GM18498 (cell line): Measurements from ENCODE around the gene ASCL1.

Experiments used
- ATAC-seq: cut with Tn5 transposase; IDR thresholded peaks from one replicate; pipeline ENCODE4 v1.9.1; 2021; ENCODE audit warnings: mild to moderate bottlenecking, moderate library complexity; ENCODE audit not compliant: unreplicated experiment

ASCL1 gene

DNA sequence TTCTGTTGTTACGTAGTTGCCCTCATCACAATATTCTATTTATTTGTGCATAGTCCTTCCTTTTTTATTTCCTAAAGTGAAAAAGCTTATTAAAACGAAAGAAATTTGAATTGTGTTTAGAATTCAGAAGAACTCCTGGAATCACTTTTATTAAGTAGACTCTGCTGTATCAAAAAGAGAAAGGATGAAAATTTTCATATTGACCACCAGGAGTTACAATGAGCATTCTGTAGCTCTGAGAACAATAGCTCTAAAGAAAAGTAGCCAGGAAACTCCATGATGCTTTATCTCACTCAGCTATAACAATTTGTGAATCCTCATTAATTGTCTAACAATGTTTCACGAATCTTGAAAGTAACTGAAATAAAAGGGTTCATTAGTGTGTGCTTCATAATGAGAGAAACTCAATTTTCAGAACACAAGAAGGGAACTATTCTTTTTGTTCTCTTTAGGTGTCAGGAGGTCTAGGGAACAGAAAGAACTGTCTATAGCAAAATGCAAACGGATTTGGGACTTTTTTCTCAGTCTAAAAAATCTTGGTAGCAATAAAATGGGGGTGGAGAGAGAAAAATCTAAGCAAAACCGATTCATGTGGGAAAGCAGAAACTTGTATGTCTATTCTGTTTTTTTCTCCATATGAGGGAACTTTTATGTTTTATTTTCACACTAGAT, 19.3 kb downstream of the ASCL1 start:
- ATAC-seq = no peak

DNA sequence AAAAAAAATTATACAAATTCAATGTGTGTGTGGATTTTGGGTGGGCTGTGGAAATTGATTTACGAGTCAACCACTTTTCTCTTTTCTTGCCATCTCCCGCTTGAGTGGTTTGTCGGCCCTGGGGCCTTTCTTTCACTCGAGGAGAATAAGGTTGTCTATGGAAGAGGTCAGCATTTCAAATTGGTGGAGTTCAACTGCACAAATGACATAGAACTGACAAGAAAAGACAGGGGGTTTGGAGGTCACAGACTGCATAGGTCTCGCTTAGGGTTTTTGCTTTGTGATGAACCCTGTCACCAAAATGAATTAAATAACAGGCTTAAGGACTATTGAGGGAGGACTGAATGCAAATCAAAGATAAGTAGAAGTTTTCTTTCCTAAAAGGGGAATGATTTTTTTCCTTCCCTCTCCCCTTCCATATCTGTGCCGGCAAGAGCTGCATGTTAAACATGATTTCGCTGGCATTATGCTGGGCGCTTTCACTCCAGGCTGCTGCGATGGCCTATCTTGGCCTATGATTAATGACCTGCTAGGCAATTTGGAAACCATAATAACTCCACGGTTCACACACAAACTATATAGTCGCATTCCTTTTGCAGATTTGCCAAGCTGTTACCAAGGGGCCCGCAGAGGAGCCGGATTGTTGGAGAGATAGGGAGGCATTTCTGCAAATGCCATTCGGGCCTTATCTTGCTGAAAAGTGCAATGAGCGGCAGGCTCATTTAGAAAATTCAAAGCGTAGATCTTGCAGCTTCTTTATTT, 20.7 kb downstream of the ASCL1 start:
- ATAC-seq = no peak

DNA sequence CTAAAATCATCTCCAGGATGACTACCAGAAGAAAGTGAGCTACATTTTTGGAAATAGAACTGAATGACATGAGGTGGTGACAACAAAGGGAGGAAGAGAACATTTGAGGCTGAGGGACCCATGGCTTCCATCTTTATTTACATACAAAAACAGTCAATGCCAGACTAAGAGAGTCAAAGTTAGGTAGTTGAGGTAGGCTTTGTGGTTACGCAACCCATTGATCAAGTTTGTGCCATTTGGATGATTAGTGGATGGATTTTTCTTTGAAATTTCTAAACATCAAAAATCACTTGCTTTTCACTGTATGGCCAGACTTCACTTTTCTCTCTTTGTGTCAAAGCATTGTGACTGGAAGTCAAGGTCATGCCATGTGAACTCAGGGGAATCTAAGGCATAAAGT, 22.9 kb downstream of the ASCL1 start:
- ATAC-seq = no peak

DNA sequence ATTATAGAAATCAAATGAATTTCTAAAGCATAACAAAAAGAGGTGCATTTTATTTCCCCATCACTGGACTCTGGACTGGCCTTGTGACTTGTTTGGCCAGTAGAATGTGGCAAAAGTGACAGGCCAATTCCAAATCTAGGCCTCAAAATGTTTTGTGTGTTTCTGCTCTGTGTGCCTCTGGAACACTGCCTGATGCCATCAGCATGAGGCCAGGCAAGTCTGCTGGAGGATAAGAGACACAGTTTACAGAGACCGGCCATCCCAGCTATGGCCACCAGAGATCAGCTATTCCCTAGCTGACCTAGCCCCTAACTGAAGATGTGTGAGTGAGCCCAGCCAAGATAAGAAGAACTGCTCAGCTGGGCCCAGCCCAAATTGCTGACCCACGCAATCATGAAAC, 32.9 kb downstream of the ASCL1 start:
- no peak for ATAC-seq

DNA sequence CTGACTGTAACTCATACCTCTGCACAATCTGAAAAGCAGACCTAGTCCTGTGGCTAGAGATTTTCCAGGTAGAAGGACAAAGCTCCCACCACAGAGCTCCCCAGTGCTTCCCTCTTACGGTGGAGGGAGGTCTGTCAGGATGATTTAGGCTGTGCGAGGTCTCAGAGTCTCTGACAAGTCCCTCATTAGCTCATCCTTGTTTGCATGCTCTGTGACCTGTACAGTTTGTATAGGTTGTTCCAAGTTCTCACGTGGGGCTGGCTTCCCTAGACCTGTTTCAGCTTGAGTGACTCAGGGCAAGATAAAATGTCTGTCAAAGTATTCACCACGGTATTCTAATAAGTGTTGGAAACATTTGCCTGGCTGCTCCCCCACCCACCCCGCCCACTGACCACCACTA, 34.8 kb downstream of the ASCL1 start:
- no peak for ATAC-seq

DNA sequence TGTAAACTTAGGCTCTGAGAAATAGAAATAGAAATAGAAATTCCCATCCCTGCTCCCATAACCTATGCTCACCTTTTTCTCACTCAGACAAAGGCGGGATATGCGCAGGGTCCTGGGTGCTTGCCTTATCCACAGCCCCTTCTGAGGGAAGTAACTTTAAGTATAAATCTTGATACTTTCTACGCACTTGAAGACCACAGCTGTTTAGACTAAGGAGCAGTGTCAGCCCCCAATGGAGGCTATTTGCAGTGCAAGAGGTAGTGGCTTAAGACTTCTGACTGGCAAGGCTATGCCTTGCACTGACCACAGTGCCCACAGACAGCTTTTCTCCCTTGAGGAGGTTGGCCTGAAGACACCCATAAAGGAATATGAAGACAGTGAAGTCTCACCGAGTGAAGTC, 35.2 kb downstream of the ASCL1 start:
- no peak for ATAC-seq

DNA sequence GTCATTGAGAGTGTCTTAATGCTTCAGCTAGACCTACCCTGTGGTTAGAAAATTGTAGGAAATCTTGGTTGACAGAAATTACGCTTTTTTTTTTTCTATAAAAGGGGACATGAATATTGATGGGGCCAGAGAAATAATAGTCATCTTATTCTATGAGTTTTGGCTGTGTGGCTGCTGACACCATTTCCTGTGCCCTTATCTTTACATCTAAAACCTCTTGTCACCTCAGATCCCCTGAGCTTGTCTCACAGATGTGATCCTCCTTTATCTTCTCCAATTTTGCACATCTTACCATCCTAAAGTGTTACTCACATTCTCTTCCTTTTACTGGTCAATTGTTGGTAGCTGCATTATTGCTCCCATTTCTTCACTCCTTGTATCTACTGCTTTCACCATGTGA, 36.1 kb downstream of the ASCL1 start:
- no peak for ATAC-seq

DNA sequence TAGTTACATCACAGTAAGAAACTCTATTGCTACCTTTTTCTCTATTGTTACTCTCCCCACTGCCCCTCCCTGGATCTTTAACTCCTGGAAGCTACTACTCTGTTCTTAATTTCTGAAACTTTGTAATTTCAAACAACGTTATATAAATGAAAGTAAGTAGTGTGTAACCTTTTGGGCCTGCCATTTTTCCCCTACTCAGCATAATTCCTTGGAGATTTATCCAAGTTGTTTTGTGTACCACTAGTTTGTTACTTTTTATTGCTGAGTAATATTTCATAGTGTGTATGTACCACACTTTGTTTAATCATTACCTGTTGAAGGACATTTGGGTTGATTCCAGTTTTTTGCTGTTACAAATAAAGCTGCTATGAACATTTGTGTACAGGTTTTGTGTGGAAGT, 37.9 kb downstream of the ASCL1 start:
- ATAC-seq = no peak
